K562 treated with DMSO at 1 percent for 24 hours (cell line): ENCODE measurements around the gene NR2F2. TPM values are rescaled to one million over a fixed set of nuclear protein-coding genes. Genes with fewer than 3 reads are reported as not detected.

Experiments used
- total RNA-seq: library from RNA; unstranded; fragments of 300-600 nt; gene quantifications from 2 replicates; pipeline ENCODE4 v1.2.3, GENCODE V29; 2022; ENCODE audit warnings: low read depth; ENCODE audit not compliant: insufficient read depth

The NR2F2 gene
- 24.5 and 26.5 TPM in 2 replicates for total RNA-seq

DNA sequence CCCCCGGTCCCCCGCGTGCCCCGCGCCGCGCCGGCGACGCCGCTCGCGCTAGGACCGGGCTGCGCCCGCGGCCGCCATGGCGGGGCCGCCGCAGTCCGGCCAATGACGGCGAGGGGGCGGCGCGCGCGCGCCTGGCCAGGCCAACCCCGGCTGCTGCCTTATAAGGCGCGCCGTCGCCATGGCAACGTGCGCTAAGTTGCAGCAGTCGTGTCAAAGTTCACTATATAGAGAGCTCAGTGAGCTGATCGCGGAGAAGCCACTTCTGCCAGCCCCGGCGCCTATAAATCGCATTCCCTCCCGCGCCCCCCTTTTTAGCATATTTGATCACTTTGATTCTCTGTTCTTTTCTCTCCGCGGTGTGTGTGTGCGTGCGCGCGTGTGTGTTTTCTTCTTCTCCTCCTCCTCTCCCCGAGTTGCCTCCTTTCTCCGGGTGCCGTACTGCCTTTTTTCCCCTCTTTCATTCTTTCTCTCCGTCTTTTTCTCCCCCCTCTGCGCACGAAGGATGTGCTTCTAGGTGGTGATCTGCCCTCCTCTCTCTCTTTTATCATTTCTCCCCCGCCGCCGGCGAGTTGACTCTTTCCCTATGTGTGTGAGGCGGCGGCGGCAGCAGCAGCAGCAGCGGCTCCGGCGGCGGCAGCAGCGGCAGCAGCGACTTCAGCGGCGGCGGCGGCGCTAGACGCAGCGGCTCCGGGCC lies at the start of gene NR2F2:
NR2F2 (plus strand) TSS at position 251 of the 694 bp plus-strand sequence. CDS start 1,406 bp downstream, outside the sequence.

